AG10803 (cell line): ENCODE data around the gene MAN1A1.

Source experiments
- DNase-seq: peaks from one replicate; pipeline ENCODE4 v3.0.0; 2010; ENCODE audit warnings: low read depth
- H3K4me3 ChIP-seq: 2 replicates; pipeline ENCODE4 v1.5.1; 2011; ENCODE audit warnings: mild to moderate bottlenecking, low read length, control low read depth
- TF ChIP-seq, protein P1 (sequence below): conservative IDR thresholded peaks from 2 replicates; pipeline ENCODE4 v1.5.1; 2011; ENCODE audit warnings: mild to moderate bottlenecking, low read length, control low read depth, inconsistent platforms

Gene MAN1A1

GRCh38 chr6:119346936-119347335, 2.6 kb downstream of the MAN1A1 start:
- peak overlapping the region; percentile 86 for H3K4me3 ChIP-seq
- DNase-seq = no peak
- TF ChIP-seq, protein P1, sequence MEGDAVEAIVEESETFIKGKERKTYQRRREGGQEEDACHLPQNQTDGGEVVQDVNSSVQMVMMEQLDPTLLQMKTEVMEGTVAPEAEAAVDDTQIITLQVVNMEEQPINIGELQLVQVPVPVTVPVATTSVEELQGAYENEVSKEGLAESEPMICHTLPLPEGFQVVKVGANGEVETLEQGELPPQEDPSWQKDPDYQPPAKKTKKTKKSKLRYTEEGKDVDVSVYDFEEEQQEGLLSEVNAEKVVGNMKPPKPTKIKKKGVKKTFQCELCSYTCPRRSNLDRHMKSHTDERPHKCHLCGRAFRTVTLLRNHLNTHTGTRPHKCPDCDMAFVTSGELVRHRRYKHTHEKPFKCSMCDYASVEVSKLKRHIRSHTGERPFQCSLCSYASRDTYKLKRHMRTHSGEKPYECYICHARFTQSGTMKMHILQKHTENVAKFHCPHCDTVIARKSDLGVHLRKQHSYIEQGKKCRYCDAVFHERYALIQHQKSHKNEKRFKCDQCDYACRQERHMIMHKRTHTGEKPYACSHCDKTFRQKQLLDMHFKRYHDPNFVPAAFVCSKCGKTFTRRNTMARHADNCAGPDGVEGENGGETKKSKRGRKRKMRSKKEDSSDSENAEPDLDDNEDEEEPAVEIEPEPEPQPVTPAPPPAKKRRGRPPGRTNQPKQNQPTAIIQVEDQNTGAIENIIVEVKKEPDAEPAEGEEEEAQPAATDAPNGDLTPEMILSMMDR = no peak

- peak overlapping the region; percentile 86 for H3K4me3 ChIP-seq
- TF ChIP-seq, protein P1 = no peak
- no peak for DNase-seq
Observed at GRCh38 chr6:119346450-119346849, 3.1 kb downstream of the MAN1A1 start.

- no peak for DNase-seq
- H3K4me3 ChIP-seq = no peak overlapping the region
- TF ChIP-seq, protein P1 = no peak
Observed at GRCh38 chr6:119345114-119345513, 4.4 kb downstream of the MAN1A1 start.

GRCh38 chr6:119344306-119344705, 5.3 kb downstream of the MAN1A1 start:
- TF ChIP-seq, protein P1 = peak; percentile 29; the same call in 1 of the 2 replicates
- no peak for DNase-seq
- no peak overlapping the region for H3K4me3 ChIP-seq

GRCh38 chr6:119343573-119344146, 5.9 kb downstream of the MAN1A1 start:
- H3K4me3 ChIP-seq = no peak overlapping the region
- no peak for DNase-seq
- TF ChIP-seq, protein P1 = no peak

GRCh38 chr6:119343167-119343566, 6.4 kb downstream of the MAN1A1 start:
- no peak for DNase-seq
- TF ChIP-seq, protein P1 = 0 out of 2 replicates have a peak, but pooled peaks have one; percentile 14
- no peak overlapping the region for H3K4me3 ChIP-seq

GRCh38 chr6:119342430-119342829, 7.1 kb downstream of the MAN1A1 start:
- no peak for DNase-seq
- no peak overlapping the region for H3K4me3 ChIP-seq
- TF ChIP-seq, protein P1 = no peak
